Thyroid gland (tissue), 4 donors: ENCODE measurements around the gene HSPA4.

Source experiments
- POLR2A ChIP-seq, 2 donors: fragments of 450-650 bp; IDR thresholded peaks; one replicate each; pipeline ENCODE4 v1.6.1; 2017; ENCODE audit warnings: antibody characterized with exemption in 2 of 2, mild to moderate bottlenecking in 2 of 2, moderate library complexity in 1 of 2
- TF ChIP-seq, protein P1 (sequence below), 6 experiments: fragments of 200-600 bp in 3 of 6; fragments of 450-650 bp in 3 of 6; sonication (generic) in 3 of 6; IDR thresholded peaks; one replicate each; pipeline ENCODE4 v1.5.1; 2016 to 2019; ENCODE audit warnings: antibody characterized with exemption in 6 of 6, mild to moderate bottlenecking in 2 of 6, inconsistent platforms in 1 of 6, moderate library complexity in 1 of 6

DNA sequence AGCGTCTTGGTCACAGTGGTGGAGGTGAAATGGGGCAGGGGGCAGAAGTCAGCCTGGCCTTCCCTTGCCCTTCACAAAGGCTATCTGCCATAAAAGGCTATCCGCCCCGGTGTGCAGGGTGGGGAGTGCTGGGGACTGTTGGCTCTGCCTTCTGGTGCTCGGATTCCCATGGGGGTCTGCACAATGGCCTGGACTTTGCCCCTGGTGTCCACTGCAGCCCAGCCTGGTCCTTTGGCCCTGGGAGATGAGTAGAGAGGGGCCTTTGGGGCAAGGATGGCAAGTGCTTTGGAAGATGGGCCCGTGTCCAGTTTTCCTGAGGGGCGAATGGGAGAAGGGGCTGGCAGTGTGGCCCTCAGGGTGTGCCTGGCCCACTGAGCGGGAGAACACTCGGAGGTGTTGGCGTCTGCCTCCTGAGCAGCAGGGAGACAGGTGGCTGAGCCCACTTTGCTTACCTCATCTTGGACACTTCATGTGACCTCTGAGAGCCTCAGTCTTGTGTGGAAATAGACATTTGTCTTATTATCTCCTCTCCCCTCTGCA is 69.9 kb downstream of the HSPA4 start:
- TF ChIP-seq, protein P1, sequence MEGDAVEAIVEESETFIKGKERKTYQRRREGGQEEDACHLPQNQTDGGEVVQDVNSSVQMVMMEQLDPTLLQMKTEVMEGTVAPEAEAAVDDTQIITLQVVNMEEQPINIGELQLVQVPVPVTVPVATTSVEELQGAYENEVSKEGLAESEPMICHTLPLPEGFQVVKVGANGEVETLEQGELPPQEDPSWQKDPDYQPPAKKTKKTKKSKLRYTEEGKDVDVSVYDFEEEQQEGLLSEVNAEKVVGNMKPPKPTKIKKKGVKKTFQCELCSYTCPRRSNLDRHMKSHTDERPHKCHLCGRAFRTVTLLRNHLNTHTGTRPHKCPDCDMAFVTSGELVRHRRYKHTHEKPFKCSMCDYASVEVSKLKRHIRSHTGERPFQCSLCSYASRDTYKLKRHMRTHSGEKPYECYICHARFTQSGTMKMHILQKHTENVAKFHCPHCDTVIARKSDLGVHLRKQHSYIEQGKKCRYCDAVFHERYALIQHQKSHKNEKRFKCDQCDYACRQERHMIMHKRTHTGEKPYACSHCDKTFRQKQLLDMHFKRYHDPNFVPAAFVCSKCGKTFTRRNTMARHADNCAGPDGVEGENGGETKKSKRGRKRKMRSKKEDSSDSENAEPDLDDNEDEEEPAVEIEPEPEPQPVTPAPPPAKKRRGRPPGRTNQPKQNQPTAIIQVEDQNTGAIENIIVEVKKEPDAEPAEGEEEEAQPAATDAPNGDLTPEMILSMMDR (IDR thresholded peaks at IDR 0.05), result no peak
- TF ChIP-seq POLR2A (IDR thresholded peaks at IDR 0.05), result no peak
